SK-N-SH treated with all-trans-retinoic acid at 6 μM for 48 hours (cell line): ENCODE data around the gene RPA1.

Source experiments
- ATAC-seq: fragments of 200-7000 bp; cut with Tn5 transposase; 3 replicates; pipeline ENCODE4 v1.9.1; 2020; ENCODE audit warnings: mild to moderate bottlenecking, moderate library complexity
- ARNTL ChIP-seq: fragments of 450-650 bp; formaldehyde crosslinking; IDR thresholded peaks from 2 replicates; pipeline ENCODE4 v1.5.0; 2020; ENCODE audit warnings: low read depth, mild to moderate bottlenecking, moderate library complexity, borderline replicate concordance
- BACH2 ChIP-seq: fragments of 250-450 bp; sonication (Bioruptor Pico); IDR thresholded peaks from 2 replicates; pipeline ENCODE4 v1.9.0; 2021; ENCODE audit warnings: mild to moderate bottlenecking, borderline replicate concordance
- ESRRG ChIP-seq: fragments of 250-450 bp; sonication (Bioruptor Pico); IDR thresholded peaks from 2 replicates; pipeline ENCODE4 v1.6.1; 2021; ENCODE audit warnings: mild to moderate bottlenecking
- GLIS3 ChIP-seq: fragments of 250-450 bp; sonication (Bioruptor Pico); IDR thresholded peaks from 2 replicates; pipeline ENCODE4 v1.5.0; 2020; ENCODE audit warnings: mild to moderate bottlenecking, moderate library complexity
- ISL1 ChIP-seq: fragments of 250-450 bp; sonication (Bioruptor Pico); IDR thresholded peaks from 2 replicates; pipeline ENCODE4 v2.1.2; 2022; ENCODE audit warnings: mild to moderate bottlenecking, moderate library complexity
- OSR1 ChIP-seq: fragments of 250-450 bp; sonication (Bioruptor Pico); IDR thresholded peaks from 2 replicates; pipeline ENCODE4 v1.8.0; 2022; ENCODE audit warnings: moderate library complexity, mild to moderate bottlenecking, inconsistent platforms
- PATZ1 ChIP-seq: fragments of 250-450 bp; sonication (Bioruptor Pico); IDR thresholded peaks from 2 replicates; pipeline ENCODE4 v1.8.0; 2020; ENCODE audit warnings: mild to moderate bottlenecking, moderate library complexity, borderline replicate concordance
- POU6F1 ChIP-seq: fragments of 250-450 bp; sonication (Bioruptor Pico); IDR thresholded peaks from 2 replicates; pipeline ENCODE4 v1.8.0; 2021; ENCODE audit warnings: low read depth, mild to moderate bottlenecking, moderate library complexity, borderline replicate concordance
- PPARA ChIP-seq: fragments of 250-450 bp; sonication (Bioruptor Pico); IDR thresholded peaks from 2 replicates; pipeline ENCODE4 v1.5.0; 2020; ENCODE audit warnings: mild to moderate bottlenecking, borderline replicate concordance
- RARB ChIP-seq: fragments of 250-450 bp; sonication (Bioruptor Pico); IDR thresholded peaks from 2 replicates; pipeline ENCODE4 v1.8.0; 2021; ENCODE audit warnings: mild to moderate bottlenecking, moderate library complexity
- SNAI2 ChIP-seq: fragments of 250-450 bp; sonication (Bioruptor Pico); IDR thresholded peaks from 2 replicates; pipeline ENCODE4 v1.5.0; 2020; ENCODE audit warnings: mild to moderate bottlenecking, moderate library complexity
- TOX ChIP-seq: fragments of 250-450 bp; sonication (Bioruptor Pico); IDR thresholded peaks from 2 replicates; pipeline ENCODE4 v1.8.0; 2021; ENCODE audit warnings: mild to moderate bottlenecking, moderate library complexity, borderline replicate concordance
- TSHZ2 ChIP-seq: fragments of 250-450 bp; sonication (Bioruptor Pico); IDR thresholded peaks from 2 replicates; pipeline ENCODE4 v1.5.0; 2020; ENCODE audit warnings: mild to moderate bottlenecking, moderate library complexity
- ZC3H10 ChIP-seq: fragments of 250-450 bp; sonication (Bioruptor Pico); IDR thresholded peaks from 2 replicates; pipeline ENCODE4 v1.5.1; 2021; ENCODE audit warnings: mild to moderate bottlenecking, moderate library complexity
- ZNF565 ChIP-seq: fragments of 450-650 bp; formaldehyde crosslinking; conservative IDR thresholded peaks from 2 replicates; pipeline ENCODE4 v1.5.0; 2020; ENCODE audit warnings: low read depth, mild to moderate bottlenecking, moderate library complexity
- ZNF70 ChIP-seq: fragments of 450-650 bp; formaldehyde crosslinking; IDR thresholded peaks from 2 replicates; pipeline ENCODE4 v1.5.0; 2020; ENCODE audit warnings: mild to moderate bottlenecking, moderate library complexity
- ZNF8 ChIP-seq: fragments of 450-650 bp; formaldehyde crosslinking; IDR thresholded peaks from 2 replicates; pipeline ENCODE4 v1.5.0; 2020; ENCODE audit warnings: mild to moderate bottlenecking, moderate library complexity

Gene RPA1

GRCh38 chr17:1919201-1919600 lies 89.4 kb downstream of the RPA1 start:
- no peak for ATAC-seq
- no peak for TF ChIP-seq ZNF70
- no peak for TF ChIP-seq ARNTL (CRISPR knock-in tag)
- TF ChIP-seq PPARA (CRISPR knock-in tag) = no peak
- TF ChIP-seq ZNF565 (CRISPR knock-in tag) = no peak
- no peak for TF ChIP-seq POU6F1 (CRISPR knock-in tag)

GRCh38 chr17:1920948-1921351 lies 91.1 kb downstream of the RPA1 start:
- TF ChIP-seq ISL1 (no peak), TOX (no peak), ESRRG (CRISPR knock-in tag) (no peak), SNAI2 (CRISPR knock-in tag) (no peak), ARNTL (CRISPR knock-in tag) (no peak), POU6F1 (CRISPR knock-in tag) (no peak), ZNF70 (no peak)
- no peak for ATAC-seq

- TF ChIP-seq TOX = no peak
- no peak for TF ChIP-seq TSHZ2 (CRISPR knock-in tag)
- TF ChIP-seq BACH2 (CRISPR knock-in tag) = no peak
- no peak for TF ChIP-seq ARNTL (CRISPR knock-in tag)
- TF ChIP-seq RARB (CRISPR knock-in tag) = no peak
- TF ChIP-seq, all 23 proteins: peak for 0
- no peak for ATAC-seq
Measured at GRCh38 chr17:1928976-1929375, 99.2 kb downstream of the RPA1 start.

- ATAC-seq = no peak
- TF ChIP-seq TOX = no peak
- TF ChIP-seq PATZ1 (CRISPR knock-in tag) = no peak
- TF ChIP-seq OSR1 = no peak
- TF ChIP-seq PPARA (CRISPR knock-in tag) = no peak
- TF ChIP-seq ESRRG (CRISPR knock-in tag) = no peak
- TF ChIP-seq ZC3H10 = no peak
- TF ChIP-seq RARB (CRISPR knock-in tag) = no peak
- no peak for TF ChIP-seq POU6F1 (CRISPR knock-in tag)
- TF ChIP-seq BACH2 (CRISPR knock-in tag) = no peak
- no peak for TF ChIP-seq ZNF8
- no peak for TF ChIP-seq GLIS3
- no peak for TF ChIP-seq ISL1
Measured at GRCh38 chr17:1930337-1930645, 100.5 kb downstream of the RPA1 start.
